ENCODE results near the gene LYZL4. TPM values are rescaled to one million over a fixed set of nuclear protein-coding genes. Genes with fewer than 3 reads are reported as not detected.

Gene LYZL4
- total RNA-seq, 1 experiment from 2014 or later: not detected

DNA sequence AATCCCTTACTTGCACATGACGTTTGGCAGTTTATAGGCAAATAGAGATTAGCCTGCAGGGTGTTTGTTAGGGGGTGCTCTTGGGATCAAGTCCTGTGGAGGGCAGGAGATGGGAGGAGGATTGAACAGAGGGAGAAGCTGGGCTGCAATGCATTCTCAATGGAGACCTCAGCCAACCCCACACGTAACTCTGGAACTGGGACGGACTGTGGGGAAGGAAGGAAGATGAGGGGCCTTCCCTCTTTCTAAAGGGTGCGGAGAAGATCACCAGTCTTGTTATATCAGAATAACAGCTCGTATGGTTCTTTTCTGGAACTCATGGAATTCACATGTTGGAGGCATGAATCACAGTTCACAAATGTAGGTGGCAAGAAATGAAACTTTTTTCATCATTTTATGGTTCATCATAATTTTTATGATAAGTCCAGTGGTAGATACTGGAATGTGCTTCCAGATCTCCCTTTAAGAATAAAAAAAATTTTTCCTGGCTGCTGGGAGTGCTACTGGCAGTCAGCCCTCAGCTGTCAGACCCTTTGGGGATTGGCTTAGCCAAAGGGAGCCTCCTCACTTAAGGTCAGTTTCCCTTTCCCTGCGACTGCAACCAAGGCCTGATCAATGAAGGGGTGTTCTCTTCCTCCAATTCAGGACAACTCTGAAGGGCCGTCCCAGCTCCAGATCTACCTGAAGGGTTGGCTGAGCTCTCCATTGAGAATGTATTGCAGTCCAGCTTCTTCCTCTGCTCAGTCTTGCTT, 20.5 kb upstream of the LYZL4 start:
- ChIA-PET CTCF (no interaction called here), POLR2A (ENCODE audit: unreplicated experiment) (interaction anchor here (0.6 kb wide), 1 partner anchor 42 kb away, joined by 4 read pairs; no protein-coding TSS in a partner anchor)
- TF ChIP-seq CTCF (conservative IDR thresholded peaks at IDR 0.05): no peak
- no peak for TF ChIP-seq EZH2 (IDR thresholded peaks at IDR 0.05; ENCODE audit: low read depth)
- no peak overlapping the region for H2AFZ ChIP-seq
- no peaks in the 10 kb centered on the region for H3K27me3 ChIP-seq (ENCODE audit: insufficient read depth, low read depth)
- intact Hi-C loops (cut with micrococcal nuclease; ENCODE audit: unreplicated experiment): no loop called here
- H3K4me1 ChIP-seq (replicated peaks; ENCODE audit: insufficient read depth): no peaks in the 10 kb centered on the region
- BruUV-seq (replicated peaks): no TSS peak
- no peaks in the 10 kb centered on the region for H3K79me2 ChIP-seq (ENCODE audit: low read depth)
- no peaks in the 10 kb centered on the region for H3K9me2 ChIP-seq (ENCODE audit: insufficient read depth)
- no peak overlapping the region for H3K4me3 ChIP-seq
- H3K27ac ChIP-seq: no peak overlapping the region
- no peaks in the 10 kb centered on the region for H3K9me3 ChIP-seq (ENCODE audit: insufficient read depth, low read depth)
- no peak for DNase-seq
- H3K4me2 ChIP-seq: no peak overlapping the region
- no peaks in the 10 kb centered on the region for H3K36me3 ChIP-seq (ENCODE audit: low read depth)
- H3F3A ChIP-seq (ENCODE audit: insufficient read depth, low read depth): no peaks in the 10 kb centered on the region
- H4K20me1 ChIP-seq (ENCODE audit: insufficient read depth): no peaks in the 10 kb centered on the region

GRCh38 chr3:42428830-42429229, 18.4 kb upstream of the LYZL4 start:
- Histone ChIP-seq H3K4me2 (no peak overlapping the region), H3K27ac (no peak overlapping the region), H3K27me3 (ENCODE audit: insufficient read depth, low read depth) (no peaks in the 10 kb centered on the region), H3K4me1 (replicated peaks; ENCODE audit: insufficient read depth) (no peaks in the 10 kb centered on the region), H3K9me2 (ENCODE audit: insufficient read depth) (no peaks in the 10 kb centered on the region), H3K4me3 (no peak overlapping the region), H3K36me3 (ENCODE audit: low read depth) (no peaks in the 10 kb centered on the region), H4K20me1 (ENCODE audit: insufficient read depth) (no peaks in the 10 kb centered on the region), H3K9me3 (ENCODE audit: insufficient read depth, low read depth) (no peaks in the 10 kb centered on the region), H3F3A (ENCODE audit: insufficient read depth, low read depth) (no peaks in the 10 kb centered on the region), H3K79me2 (ENCODE audit: low read depth) (no peaks in the 10 kb centered on the region), H2AFZ (no peak overlapping the region)
- CTCF ChIA-PET: no interaction called here
- TF ChIP-seq CTCF (conservative IDR thresholded peaks at IDR 0.05) (no peak), EZH2 (IDR thresholded peaks at IDR 0.05; ENCODE audit: low read depth) (no peak)
- intact Hi-C loops (cut with micrococcal nuclease; ENCODE audit: unreplicated experiment): no loop called here
- no TSS peak for BruUV-seq (replicated peaks)
- DNase-seq: no peak
- POLR2A ChIA-PET (ENCODE audit: unreplicated experiment): no interaction called here

DNA sequence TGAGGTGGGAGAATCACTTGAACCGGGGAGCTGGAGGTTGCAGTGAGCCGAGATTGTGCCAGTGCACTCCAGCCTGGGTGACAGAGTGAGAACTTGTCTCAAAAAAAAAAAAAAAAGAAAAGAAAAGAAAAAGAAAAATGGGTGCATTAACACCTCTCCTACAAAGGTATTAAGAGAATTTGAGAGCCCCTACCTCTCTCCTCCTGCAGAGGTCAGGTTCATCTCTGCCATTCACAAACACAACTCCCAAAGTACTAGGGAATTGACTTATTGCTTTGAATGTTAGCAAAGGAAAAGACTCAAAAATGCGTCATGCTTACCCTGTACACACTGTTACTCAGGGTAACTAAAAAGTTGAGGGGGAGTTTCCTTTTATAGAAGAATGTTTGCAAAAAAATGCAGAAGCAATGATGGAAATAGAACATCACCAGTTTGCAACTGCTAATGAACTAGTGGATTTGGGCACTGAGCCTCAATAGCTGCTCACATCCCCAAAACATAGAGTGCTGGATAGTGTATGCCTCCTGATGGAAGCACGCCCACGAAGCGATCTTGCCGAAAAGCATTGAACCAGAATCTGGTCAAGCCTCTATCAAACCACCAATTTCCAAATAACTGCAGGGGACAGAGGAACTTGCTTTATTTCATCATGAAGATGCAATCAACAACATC, 15.5 kb upstream of the LYZL4 start:
- ChIA-PET POLR2A (ENCODE audit: unreplicated experiment) (no interaction called here), CTCF (no interaction called here)
- BruUV-seq (replicated peaks): no TSS peak
- Histone ChIP-seq H3K4me2 (no peak overlapping the region), H3K27ac (no peak overlapping the region), H3F3A (ENCODE audit: insufficient read depth, low read depth) (no peaks in the 10 kb centered on the region), H3K9me3 (ENCODE audit: insufficient read depth, low read depth) (no peaks in the 10 kb centered on the region), H3K4me1 (replicated peaks; ENCODE audit: insufficient read depth) (no peaks in the 10 kb centered on the region), H3K4me3 (no peak overlapping the region), H3K27me3 (ENCODE audit: insufficient read depth, low read depth) (no peaks in the 10 kb centered on the region), H3K36me3 (ENCODE audit: low read depth) (no peaks in the 10 kb centered on the region), H3K79me2 (ENCODE audit: low read depth) (no peaks in the 10 kb centered on the region), H4K20me1 (ENCODE audit: insufficient read depth) (no peaks in the 10 kb centered on the region), H3K9me2 (ENCODE audit: insufficient read depth) (no peaks in the 10 kb centered on the region), H2AFZ (no peak overlapping the region)
- intact Hi-C loops (cut with micrococcal nuclease; ENCODE audit: unreplicated experiment): no loop called here
- DNase-seq: no peak
- TF ChIP-seq CTCF (conservative IDR thresholded peaks at IDR 0.05): no peak
- no peak for TF ChIP-seq EZH2 (IDR thresholded peaks at IDR 0.05; ENCODE audit: low read depth)
